Activated naive CD4-positive, alpha-beta T cell treated with anti-CD3 and anti-CD28 coated beads, Interleukin-2, amount 50 U/mL, for 72 hours (primary cell): Measurements from ENCODE around the gene JAM3. TPM values are rescaled to one million over a fixed set of nuclear protein-coding genes. Genes with fewer than 3 reads are reported as not detected.

ENCODE experiments used
- ATAC-seq, 2 donors: fragments of 150-1000 bp; cut with Tn5 transposase; 2 replicates each; pipeline ENCODE4 v1.10.0; 2021; ENCODE audit warnings: mild to moderate bottlenecking in 2 of 2, moderate library complexity in 2 of 2
- DNase-seq, 2 donors: peaks; one replicate each; pipeline ENCODE4 v3.0.0; 2021 to 2022; ENCODE audit warnings: low spot score in 2 of 2
- H3K27ac Mint-ChIP-seq, 2 donors: one replicate each; pipeline ENCODE4 v1.8.0; 2022; ENCODE audit warnings: mild to moderate bottlenecking in 2 of 2, mixed read lengths in 2 of 2
- H3K36me3 Mint-ChIP-seq, 2 donors: one replicate each; pipeline ENCODE4 v1.8.0; 2022; ENCODE audit warnings: mixed read lengths in 2 of 2
- H3K9me3 Mint-ChIP-seq, 2 donors: one replicate each; pipeline ENCODE4 v1.8.0; 2022; ENCODE audit warnings: mixed read lengths in 2 of 2
- total RNA-seq, 2 donors: library from RNA; stranded (reverse); gene quantifications; one replicate each; pipeline ENCODE4 v1.2.3, GENCODE V29; 2022

Gene JAM3
- total RNA-seq, 2 donors from 2014 or later = 0.98 to 17.7 TPM

GRCh38 chr11:134139873-134140331 lies 71.0 kb downstream of the JAM3 start:
- Mint-ChIP-seq H3K27ac (no peak overlapping the region), H3K9me3 (no peaks in the 10 kb centered on the region), H3K36me3 (no peaks in the 10 kb centered on the region)
- DNase-seq = peak in 1 of 2 donors; percentile 50
- peak; percentile 67 to 73 for ATAC-seq

GRCh38 chr11:134140961-134141490 lies 72.2 kb downstream of the JAM3 start:
- DNase-seq (no peak), ATAC-seq (no peak)
- Mint-ChIP-seq H3K9me3 (no peaks in the 10 kb centered on the region), H3K36me3 (no peaks in the 10 kb centered on the region), H3K27ac (peak overlapping the region in 1 of 2 donors; percentile 15)

- no peak overlapping the region for H3K27ac Mint-ChIP-seq
- H3K36me3 Mint-ChIP-seq = no peaks in the 10 kb centered on the region
- ATAC-seq (no peak), DNase-seq (no peak)
- no peaks in the 10 kb centered on the region for H3K9me3 Mint-ChIP-seq
Measured at GRCh38 chr11:134142536-134142935, 73.7 kb downstream of the JAM3 start.

- Mint-ChIP-seq H3K36me3 (no peaks in the 10 kb centered on the region), H3K27ac (no peak overlapping the region), H3K9me3 (no peaks in the 10 kb centered on the region)
- ATAC-seq (no peak), DNase-seq (no peak)
Measured at GRCh38 chr11:134143801-134144200, 74.9 kb downstream of the JAM3 start.

- H3K9me3 Mint-ChIP-seq = no peaks in the 10 kb centered on the region
- ATAC-seq (no peak), DNase-seq (no peak)
- H3K27ac Mint-ChIP-seq = no peak overlapping the region
- H3K36me3 Mint-ChIP-seq = no peaks in the 10 kb centered on the region
Measured at GRCh38 chr11:134144744-134145143, 75.9 kb downstream of the JAM3 start.

GRCh38 chr11:134145715-134146114 lies 76.8 kb downstream of the JAM3 start:
- Mint-ChIP-seq H3K9me3 (no peaks in the 10 kb centered on the region), H3K36me3 (no peaks in the 10 kb centered on the region), H3K27ac (peak overlapping the region in 1 of 2 donors; percentile 24)
- DNase-seq (no peak), ATAC-seq (no peak)

- H3K9me3 Mint-ChIP-seq = no peaks in the 10 kb centered on the region
- ATAC-seq (no peak), DNase-seq (no peak)
- no peaks in the 10 kb centered on the region for H3K36me3 Mint-ChIP-seq
- no peak overlapping the region for H3K27ac Mint-ChIP-seq
Measured at GRCh38 chr11:134146598-134146997, 77.7 kb downstream of the JAM3 start.

GRCh38 chr11:134149371-134149770 lies 80.5 kb downstream of the JAM3 start:
- ATAC-seq (no peak), DNase-seq (no peak)
- Mint-ChIP-seq H3K27ac (peak overlapping the region; percentile 44 to 65), H3K9me3 (no peaks in the 10 kb centered on the region), H3K36me3 (no peaks in the 10 kb centered on the region)

- ATAC-seq = peak; percentile 56 to 87
- H3K27ac Mint-ChIP-seq = peak overlapping the region in 1 of 2 donors; percentile 29
- H3K36me3 Mint-ChIP-seq = peaks cover 0 to 6% of the 10 kb centered on the region in 2 donors
Measured at GRCh38 chr11:134150195-134150903, 81.5 kb downstream of the JAM3 start.

GRCh38 chr11:134151083-134151747 lies 82.3 kb downstream of the JAM3 start:
- Mint-ChIP-seq H3K9me3 (no peaks in the 10 kb centered on the region), H3K27ac (peak overlapping the region in 1 of 2 donors; percentile 91), H3K36me3 (peaks cover 5 to 11% of the 10 kb centered on the region in 2 donors)
- DNase-seq = no peak
- no peak for ATAC-seq

More at GRCh38 chr11:134150195-134150903, 81.5 kb downstream of the JAM3 start:
- DNase-seq = peak in 1 of 2 donors; percentile 27
- H3K9me3 Mint-ChIP-seq = no peaks in the 10 kb centered on the region

GRCh38 chr11:134152696-134153095 lies 83.8 kb downstream of the JAM3 start:
- Mint-ChIP-seq H3K9me3 (no peaks in the 10 kb centered on the region), H3K27ac (no peak overlapping the region), H3K36me3 (peaks cover 15 to 19% of the 10 kb centered on the region in 2 donors)
- ATAC-seq = no peak
- no peak for DNase-seq

GRCh38 chr11:134153147-134153905 lies 84.5 kb downstream of the JAM3 start:
- Mint-ChIP-seq H3K9me3 (no peaks in the 10 kb centered on the region), H3K27ac (peak overlapping the region in 1 of 2 donors; percentile 94), H3K36me3 (peaks cover 15 to 19% of the 10 kb centered on the region in 2 donors)
- DNase-seq = no peak
- ATAC-seq = no peak

- peaks cover 19 to 21% of the 10 kb centered on the region in 2 donors for H3K36me3 Mint-ChIP-seq
- H3K9me3 Mint-ChIP-seq = no peaks in the 10 kb centered on the region
- ATAC-seq = no peak
- DNase-seq = no peak
- peak overlapping the region in 1 of 2 donors; percentile 62 for H3K27ac Mint-ChIP-seq
Measured at GRCh38 chr11:134154441-134154840, 85.6 kb downstream of the JAM3 start.

- Mint-ChIP-seq H3K27ac (peak overlapping the region in 1 of 2 donors; percentile 62), H3K9me3 (no peaks in the 10 kb centered on the region), H3K36me3 (peaks cover 25 to 30% of the 10 kb centered on the region in 2 donors)
- ATAC-seq (no peak), DNase-seq (no peak)
Measured at GRCh38 chr11:134155456-134155855, 86.6 kb downstream of the JAM3 start.

- no peaks in the 10 kb centered on the region for H3K9me3 Mint-ChIP-seq
- no peak for DNase-seq
- peaks cover 25 to 30% of the 10 kb centered on the region in 2 donors for H3K36me3 Mint-ChIP-seq
Measured at GRCh38 chr11:134155946-134156865, 87.3 kb downstream of the JAM3 start.

GRCh38 chr11:134157451-134157850 lies 88.6 kb downstream of the JAM3 start:
- DNase-seq (no peak), ATAC-seq (no peak)
- H3K27ac Mint-ChIP-seq = no peak overlapping the region
- peaks cover 25 to 30% of the 10 kb centered on the region in 2 donors for H3K36me3 Mint-ChIP-seq
- H3K9me3 Mint-ChIP-seq = no peaks in the 10 kb centered on the region

More at GRCh38 chr11:134155946-134156865, 87.3 kb downstream of the JAM3 start:
- H3K27ac Mint-ChIP-seq = peak overlapping the region in 1 of 2 donors; percentile 71
- ATAC-seq = no peak
